Skeletal muscle cell (primary cell): ENCODE measurements around the gene NUF2.
A peak's percentile ranks its signal among the peaks of the same experiment; 100 is the strongest.
"Not testable (repeated sequence)": the region's sequence is repeated elsewhere in the genome, so short reads cannot be mapped to it uniquely, and the experiment has no call there.

Experiments
- DNase-seq: peaks from one replicate; pipeline ENCODE4 v3.0.0-alpha.2; 2010; ENCODE audit warnings: low read depth
- H3K4me3 ChIP-seq: 2 replicates; pipeline ENCODE4 v1.5.1; 2011; ENCODE audit warnings: low read depth, mild to moderate bottlenecking, control low read depth, low read length, moderate library complexity

NUF2 gene

DNA sequence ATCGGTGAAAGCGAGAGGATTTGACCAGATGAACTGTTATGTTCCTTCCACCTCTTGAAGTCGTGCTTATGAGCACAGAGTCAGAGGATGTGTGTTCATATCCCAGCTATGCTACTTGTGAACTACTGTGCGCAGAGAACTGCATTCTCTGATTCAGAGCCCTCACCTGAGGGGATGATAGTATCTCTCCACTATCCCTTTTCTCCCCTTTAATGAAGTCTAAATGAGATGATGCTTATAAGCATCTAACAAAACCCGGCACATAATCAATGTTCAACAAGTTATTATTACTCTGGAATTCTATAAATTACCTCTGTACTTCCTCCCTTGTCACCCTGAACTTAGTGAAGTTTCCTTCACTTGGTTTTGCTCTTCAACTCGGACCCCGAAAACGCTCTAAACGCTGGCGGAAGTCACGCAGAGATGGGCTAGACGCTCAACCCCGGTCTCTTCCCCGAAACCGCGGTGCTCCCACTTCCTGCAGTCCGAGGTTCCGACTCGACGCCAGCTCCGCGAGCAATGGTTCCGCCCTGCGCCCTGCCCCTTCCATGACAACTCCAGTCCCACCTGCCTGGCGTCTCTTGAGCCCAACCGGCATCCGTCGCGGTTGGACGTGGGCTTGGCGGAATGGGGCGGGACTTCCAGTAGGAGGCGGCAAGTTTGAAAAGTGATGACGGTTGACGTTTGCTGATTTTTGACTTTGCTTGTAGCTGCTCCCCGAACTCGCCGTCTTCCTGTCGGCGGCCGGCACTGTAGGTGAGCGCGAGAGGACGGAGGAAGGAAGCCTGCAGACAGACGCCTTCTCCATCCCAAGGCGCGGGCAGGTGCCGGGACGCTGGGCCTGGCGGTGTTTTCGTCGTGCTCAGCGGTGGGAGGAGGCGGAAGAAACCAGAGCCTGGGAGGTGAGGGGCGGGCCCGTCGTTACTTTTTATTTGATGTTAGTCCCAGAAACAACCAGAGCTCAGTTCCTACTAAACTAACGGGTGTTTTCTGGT is at the start of gene NUF2:
Gene NUF2 (plus strand): TSS at position 644 of the 995 bp plus-strand sequence. CDS start 4,098 bp downstream, outside the sequence.
- peak; percentile 98 for DNase-seq
- H3K4me3 ChIP-seq, result peak within 1 kb of the TSS; percentile 76

DNA sequence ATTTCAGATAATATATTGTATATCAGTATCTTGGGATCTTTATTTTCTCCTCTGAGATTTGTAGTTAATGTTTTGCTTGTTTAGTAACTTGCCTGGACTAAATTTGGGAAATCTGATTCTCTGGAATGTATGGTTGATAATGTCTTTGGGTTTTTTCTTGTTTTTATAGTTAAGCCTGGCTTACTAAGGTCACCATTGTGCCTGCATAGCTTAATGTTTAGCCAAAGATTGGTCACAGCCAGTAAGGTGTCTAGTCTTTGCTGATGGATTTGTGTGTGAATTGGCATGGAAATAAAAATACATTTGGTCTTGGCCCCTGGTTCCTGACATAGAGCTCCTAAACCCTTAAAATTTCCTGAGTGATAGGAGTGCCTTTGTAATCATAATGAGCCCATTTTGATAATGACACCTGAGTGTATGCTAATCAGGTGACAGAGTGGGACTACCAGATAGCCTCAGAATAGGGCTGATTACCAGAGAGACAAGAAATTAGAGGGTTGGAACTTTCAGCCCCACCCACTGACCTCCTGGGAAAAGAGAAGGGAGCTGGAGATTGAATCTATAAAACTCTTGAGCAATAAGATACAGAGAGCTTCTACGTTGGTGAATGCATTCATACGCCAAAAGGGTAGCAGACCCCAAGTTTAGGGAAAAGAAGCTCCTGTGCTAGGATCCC is 47.9 kb upstream of the NUF2 start:
- H3K4me3 ChIP-seq, result no peak overlapping the region
- DNase-seq, result no peak

DNA sequence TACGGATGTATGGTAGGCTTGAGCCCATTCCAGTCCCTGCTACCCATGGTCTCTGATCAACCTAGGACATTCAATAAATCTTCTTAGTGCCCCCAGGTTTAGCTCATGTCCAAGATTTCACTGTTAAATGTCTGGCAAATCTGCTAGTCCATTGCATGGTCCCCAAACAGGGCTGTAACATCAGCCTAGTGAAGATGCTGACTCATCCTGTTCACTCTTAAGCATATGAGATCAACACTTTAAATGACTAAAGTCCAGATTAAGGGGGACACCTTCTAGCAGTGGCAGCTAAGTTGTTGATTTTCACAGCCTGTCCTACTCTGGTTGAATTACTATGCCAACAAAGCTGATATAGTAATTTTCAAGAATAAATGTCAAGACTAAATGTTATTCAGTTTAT is 46.5 kb upstream of the NUF2 start:
- DNase-seq, result peak; percentile 1
- no peak overlapping the region for H3K4me3 ChIP-seq

DNA sequence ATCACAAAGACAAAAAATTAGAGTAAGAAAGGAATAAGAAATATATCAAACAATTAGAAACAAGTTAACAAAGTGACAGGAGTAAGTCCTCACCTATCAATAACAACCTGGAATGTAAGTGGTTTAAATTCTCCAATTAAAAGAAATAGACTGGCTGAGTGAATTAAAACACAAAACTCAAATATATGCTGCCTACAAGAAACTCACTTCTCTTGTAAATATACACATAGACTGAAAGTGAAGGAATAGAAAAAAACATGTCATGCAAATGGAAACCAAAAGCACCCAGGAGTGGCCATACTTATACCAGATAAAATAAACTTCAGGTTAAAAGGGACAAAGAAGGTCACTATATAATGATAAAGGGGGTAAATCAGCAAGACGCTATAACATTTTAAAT is 43.2 kb upstream of the NUF2 start:
- no peak overlapping the region for H3K4me3 ChIP-seq
- DNase-seq, result no peak

DNA sequence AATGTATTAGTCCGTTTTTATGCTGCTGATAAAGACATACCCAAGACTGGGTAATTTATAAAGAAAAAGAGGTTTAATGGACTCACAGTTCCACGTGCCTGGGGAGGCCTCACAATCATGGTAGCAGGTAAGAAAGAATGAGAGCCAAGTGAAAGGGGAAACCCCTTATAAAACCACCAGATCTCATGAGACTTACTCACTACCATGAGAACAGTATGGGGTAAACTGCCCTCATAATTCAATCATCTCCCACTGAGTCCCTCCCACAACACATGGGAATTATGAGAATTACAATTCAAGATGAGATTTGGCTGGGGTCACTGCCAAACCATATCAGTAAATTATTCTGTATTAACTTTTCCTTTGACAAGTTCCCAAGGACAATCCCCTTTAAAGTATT is 36.9 kb upstream of the NUF2 start:
- not testable (repeated sequence) for DNase-seq

DNA sequence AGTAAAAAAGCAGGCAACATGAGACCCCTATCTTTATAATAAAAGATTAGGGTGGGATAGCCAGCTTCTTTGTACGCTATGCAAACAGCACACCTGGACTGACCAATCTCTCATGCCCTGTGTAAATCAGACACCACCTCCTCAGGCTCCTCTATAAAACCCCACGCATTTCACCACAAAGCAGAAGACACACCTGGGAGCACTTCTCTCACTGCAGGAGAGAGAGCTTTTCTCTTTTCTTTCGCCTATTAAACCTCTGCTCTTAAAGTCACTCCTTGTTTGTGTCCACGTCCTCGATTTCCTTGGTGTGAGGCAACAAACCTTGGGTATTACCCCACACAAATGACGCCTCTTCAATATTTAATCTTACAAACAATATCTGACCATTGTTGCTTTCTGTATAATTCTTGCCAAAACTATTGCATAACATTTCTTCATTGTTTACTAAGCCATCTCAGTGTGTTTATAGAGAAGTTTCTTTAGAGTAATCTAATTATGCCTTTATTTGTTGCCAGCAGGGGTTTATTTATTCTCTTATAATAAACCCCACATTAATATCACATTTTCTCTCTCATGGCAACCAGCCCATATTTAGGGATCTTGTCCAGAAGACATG is 31.6 kb upstream of the NUF2 start:
- no peak for DNase-seq
- H3K4me3 ChIP-seq, result no peak overlapping the region

More for the DNA sequence above, 36.9 kb upstream of the NUF2 start:
- not testable (repeated sequence) for H3K4me3 ChIP-seq

DNA sequence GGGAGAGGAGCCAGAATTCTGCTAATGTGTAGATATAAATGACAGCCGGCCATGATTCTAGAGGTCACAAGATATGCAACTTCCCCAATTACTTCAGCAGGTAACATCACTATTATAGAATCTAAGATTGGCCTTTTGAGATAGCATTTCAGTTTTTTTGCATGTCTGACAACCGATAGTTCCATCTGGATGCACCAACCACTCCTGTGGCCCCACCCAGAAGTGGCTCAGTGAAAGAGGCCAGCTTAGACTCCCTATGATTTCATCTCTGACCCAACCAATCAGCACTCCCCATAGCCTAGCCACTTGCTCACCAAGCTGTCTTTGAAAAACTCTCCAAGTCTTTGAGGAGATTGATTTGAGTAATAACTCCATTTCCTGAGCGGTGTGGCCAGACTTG is 30.3 kb upstream of the NUF2 start:
- H3K4me3 ChIP-seq, result no peak overlapping the region
- no peak for DNase-seq

DNA sequence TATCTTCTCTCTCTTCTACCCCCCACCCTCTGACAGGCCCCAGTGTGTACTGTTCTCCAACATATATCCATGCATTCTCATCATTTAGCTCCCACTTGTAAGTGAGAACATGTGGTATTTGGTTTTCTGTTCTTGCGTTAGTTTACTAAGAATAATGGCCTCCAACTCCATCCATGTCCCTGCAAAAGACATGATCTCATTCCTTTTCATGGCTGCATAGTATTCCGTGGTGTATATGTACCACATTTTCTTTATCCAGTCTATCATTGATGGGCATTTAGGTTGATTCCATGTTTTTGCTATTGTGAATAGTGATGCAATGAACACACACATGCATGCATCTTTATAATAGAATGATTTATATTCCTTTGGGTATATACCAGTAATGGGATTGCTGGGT is 29.6 kb upstream of the NUF2 start:
- not testable (repeated sequence) for H3K4me3 ChIP-seq, DNase-seq

DNA sequence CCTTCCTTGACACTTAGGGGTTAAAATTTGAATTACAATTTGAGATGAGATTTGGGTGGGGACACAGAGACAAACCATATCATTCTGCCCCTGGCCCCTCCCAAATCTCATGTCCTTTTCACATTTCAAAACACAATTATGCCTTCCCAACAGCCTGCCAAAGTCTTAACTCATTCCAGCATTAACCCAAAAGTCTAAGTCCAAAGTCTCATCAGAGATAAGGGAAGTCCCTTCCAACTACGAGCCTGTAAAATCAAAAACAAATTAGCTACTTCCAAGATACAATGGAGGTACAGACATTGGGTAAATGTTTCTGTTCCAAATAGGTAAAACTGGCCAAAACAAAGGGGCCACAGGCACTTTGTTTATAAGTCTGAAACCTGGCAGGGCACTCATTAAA is 28.3 kb upstream of the NUF2 start:
- not testable (repeated sequence) for DNase-seq, H3K4me3 ChIP-seq

DNA sequence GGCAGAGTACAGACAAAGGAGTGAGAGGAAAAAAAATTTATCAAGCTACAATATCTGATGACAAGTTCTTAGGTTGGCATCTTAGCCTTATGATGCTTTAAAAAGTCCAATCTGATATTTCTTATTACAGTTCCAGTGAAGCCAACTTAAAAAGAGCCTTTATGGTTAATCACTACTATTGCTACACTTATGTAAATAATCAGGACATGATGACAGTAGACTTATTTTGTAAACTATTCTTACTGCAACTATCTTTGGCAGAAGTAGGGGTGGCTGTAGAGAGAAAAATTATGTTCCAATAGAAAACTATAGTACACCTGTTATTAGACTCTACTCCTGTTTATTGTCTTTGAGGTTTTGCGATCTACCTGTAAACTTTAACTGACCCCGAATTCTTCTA is 25.8 kb upstream of the NUF2 start:
- no peak overlapping the region for H3K4me3 ChIP-seq
- no peak for DNase-seq

DNA sequence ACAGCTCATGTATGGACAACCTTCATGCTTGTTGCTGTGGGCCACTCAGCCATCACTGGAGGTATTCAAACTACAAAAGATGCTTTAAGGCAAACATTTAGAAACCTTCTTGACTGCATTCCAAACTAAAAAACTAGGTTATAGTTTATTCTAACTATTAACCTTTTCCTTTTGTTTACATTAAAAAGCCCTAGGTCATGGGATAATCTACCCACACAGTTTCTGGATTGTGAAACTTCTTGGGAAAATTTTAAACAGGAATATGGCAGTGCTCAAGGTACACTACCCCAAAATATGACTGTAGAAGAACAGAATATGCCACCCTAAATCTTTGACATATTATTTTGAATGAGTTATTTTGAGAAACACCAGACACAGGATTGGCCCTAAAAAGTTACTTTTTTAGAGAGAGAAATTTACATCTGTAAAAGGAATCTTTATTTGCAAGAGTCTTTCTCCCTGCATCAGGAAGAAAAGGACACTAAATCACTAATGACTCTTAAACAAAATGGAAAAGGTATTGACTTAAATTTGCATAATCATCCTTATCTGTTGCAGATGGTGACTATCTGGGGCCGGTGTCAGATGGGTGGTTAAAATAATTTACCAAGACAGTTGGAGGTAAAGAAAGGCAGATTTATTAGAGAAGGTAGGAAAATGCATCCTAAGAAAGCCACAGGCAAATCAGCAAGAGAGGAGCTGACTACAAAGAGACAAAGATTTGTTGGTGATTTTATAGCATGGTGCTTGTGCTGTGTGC is 25.1 kb upstream of the NUF2 start:
- no peak overlapping the region for H3K4me3 ChIP-seq
- DNase-seq, result no peak

DNA sequence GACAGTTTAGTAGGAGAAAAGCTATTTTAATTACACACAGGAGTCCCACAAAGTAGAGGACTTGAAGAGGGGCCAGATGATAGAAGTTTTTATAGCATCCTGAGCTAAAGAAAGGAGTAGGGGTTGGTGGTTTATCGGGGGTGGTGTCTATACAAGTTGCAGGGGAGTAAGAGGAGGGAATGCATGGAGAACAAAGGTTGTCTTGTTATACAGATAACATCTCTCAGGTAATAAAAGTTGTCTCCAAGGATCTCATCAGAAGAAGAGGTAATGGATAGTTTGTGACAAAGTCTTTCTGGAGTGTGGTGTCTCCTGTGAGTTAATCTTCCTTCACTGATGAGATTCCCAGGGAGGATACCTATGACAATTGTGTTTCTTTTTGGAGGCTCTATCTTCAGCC is 23.4 kb upstream of the NUF2 start:
- DNase-seq, result no peak
- no peak overlapping the region for H3K4me3 ChIP-seq

DNA sequence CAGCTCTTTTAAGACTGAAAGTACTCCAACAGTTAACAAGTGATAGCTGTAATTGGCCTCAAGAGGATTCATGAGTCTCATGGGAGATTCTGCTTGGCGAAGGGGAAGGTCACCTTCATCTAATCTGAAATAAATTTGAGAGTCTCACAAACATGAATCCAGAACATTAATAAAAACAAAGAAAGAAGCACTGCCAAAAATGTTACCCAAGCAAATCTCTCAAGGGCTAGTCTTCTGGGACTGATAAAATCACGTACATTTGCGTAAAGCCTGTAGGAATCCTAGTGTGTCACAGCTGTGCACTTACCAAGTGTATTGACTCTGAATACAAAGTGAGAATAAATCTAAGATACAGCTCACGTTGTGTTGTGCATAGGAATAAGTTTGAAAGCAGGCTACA is 21.2 kb upstream of the NUF2 start:
- no peak overlapping the region for H3K4me3 ChIP-seq
- no peak for DNase-seq

DNA sequence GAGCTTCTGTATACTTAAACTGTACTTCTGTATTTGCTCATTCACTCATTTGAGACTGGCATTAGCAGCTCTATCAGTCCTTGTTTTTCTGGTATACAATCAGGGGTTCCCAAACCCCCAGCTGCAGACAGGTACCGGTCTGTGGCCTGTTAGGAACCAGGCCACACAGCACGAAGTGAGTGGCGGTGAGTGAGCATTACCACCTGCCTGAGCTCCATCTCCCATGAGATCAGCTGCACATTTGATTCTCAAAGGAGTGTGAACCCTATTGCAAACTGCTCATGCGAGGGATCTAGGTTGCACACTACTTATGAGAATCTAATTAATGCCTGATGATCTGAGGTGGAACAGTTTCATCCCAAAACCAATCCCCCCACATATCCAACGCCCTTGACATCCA is 18.2 kb upstream of the NUF2 start:
- DNase-seq, result no peak
- no peak overlapping the region for H3K4me3 ChIP-seq

DNA sequence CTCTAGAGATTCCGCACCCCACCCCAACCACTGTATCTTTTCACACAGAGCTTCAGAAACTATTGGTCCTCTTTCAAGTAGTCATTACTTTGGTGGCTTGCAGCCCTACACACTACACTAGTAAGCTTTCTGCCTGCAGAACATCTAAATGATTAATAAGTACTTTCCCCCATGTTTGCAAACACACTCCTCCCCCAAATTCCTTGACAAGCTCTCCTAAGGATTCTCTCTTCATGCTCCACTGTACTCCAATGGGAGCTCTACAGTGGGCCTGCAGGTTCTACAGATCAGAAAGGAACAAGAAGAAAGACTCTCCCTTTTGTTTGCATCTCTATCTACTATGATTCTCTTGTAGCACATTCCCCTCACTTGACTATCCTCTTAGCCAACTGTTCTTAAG is 16.3 kb upstream of the NUF2 start:
- H3K4me3 ChIP-seq, result no peak overlapping the region
- no peak for DNase-seq

DNA sequence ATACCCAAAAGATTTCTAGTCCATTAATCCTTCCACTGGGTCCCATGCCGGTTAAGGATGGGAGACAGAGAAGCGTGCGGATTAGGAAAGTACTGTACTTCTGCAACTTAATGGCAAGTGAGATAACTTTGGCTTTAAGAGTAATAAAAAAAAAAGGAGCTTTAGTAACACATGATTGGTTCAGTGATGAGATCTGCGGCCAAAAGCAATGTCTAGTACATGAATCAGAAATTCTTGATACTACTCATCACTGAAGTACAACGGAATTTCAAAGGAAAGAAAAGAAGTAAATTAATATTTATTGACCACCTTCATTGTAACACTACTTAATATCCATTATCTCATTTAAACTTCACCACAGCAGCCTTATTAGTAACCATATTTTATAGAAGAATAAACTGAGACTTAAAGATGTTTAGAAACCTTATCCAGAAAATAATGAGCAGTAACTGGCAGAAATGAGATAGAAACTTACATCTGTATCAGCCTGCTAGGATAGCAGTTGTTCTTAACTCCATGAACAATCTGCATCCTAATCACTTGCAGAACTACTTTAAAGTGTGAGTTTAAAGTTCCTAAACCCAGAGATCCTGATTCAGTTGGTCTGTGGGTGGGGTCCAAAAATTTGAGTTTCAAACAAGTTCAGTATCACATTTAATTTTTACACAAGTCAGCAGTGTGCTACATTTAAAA is 14.1 kb upstream of the NUF2 start:
- H3K4me3 ChIP-seq, result no peak overlapping the region
- peak; percentile 41 for DNase-seq

DNA sequence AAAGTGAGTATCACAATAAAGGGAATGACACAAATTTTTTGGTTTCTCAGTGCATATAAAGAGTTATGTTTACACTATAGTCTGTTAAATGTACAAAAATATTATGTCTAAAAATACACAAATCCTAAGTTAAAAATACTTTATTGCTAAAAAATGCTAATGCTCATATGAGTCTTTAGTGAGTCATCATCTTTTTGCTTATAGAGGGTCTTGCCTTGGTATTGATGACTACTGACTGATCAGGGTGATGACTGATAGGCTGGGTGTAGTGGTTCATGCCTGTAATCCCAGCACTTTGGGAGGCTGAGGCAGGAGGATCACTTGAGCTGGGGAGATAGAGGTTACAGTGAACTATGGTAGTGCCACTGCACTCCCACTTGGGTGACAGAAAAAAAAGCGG is 12.9 kb upstream of the NUF2 start:
- H3K4me3 ChIP-seq, result no peak overlapping the region
- DNase-seq, result no peak

DNA sequence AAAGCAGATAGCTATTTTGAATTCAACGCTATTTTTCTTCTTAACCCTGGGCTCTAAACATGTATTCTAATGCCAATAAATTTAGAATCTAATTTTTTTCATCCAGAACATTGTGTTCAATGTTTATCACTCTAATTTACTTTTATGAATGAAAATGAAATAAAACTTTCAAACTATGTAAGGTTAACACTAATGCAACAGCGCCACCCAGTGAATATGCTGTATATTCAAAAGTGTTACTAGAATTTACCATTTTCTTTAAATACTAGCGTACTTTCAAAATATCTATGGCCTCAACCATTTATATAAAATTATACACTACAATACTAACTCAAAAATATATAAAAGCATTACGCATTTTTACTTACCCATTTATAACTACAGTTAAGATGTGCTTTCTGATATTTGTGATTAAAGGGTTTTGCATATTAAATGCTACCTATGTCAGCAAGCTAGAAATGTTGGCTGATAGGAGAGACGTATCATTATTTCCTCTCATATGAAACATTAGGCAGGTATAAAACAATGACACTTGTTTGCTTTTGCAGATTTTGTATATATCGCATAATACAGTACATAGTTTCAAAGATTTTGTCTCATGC is 5.9 kb upstream of the NUF2 start:
- H3K4me3 ChIP-seq, result no peak overlapping the region
- DNase-seq, result no peak

DNA sequence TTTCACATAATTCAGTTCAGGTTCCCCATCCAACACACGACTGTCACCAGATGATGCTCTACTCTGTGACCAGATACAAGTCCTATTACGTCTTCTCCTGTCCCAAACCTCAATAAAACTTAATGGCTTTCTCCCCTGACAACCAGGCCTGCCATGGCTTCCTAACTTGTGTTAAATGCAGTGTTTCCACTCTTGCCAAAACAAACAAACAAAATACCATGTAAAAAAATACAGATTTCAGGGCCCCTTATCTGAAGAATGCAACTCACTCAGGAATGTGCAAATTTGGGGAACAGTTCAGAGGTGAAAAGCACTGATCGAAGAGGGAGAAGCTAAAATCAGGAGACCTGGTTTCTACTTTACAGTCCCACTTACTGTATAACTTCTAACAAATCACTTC is 863 bp upstream of the NUF2 start:
- DNase-seq, result no peak
- H3K4me3 ChIP-seq, result peak overlapping the region; percentile 76
